ENCODE data around the gene MYCN. TPM values are rescaled to one million over a fixed set of nuclear protein-coding genes. Genes with fewer than 3 reads are reported as not detected.

Gene MYCN
- total and polyA plus RNA-seq, 2 of the 13 experiments (the other 11 are each of a cell fraction or from before 2014, with no cell fraction given) = not detected

GRCh38 chr2:15947431-15947830 is 7.1 kb downstream of the MYCN start:
- Histone ChIP-seq H3K27ac (ENCODE audit: extremely low read length, insufficient read depth, low read length) (no peak overlapping the region), H3K4me2 (ENCODE audit: low read depth, low read length) (no peak overlapping the region), H3K79me2 (ENCODE audit: insufficient read depth, low read length) (no peaks in the 10 kb centered on the region), H3K4me1 (ENCODE audit: insufficient read depth, low read length) (no peaks in the 10 kb centered on the region), H2AFZ (ENCODE audit: low read length) (no peak overlapping the region), H3K4me3 (replicated peaks in 1 of 3; ENCODE audit: insufficient read depth in 1 of 3, low read depth in 2 of 3, low read length in 3 of 3) (no peak overlapping the region), H4K20me1 (ENCODE audit: insufficient read depth, low read length) (no peaks in the 10 kb centered on the region; the same call in 1 of the 2 replicates), H3K27me3 (ENCODE audit: control insufficient read depth in 1 of 2, insufficient read depth in 2 of 2, low read length in 2 of 2) (peaks cover 5 to 25% of the 10 kb centered on the region in 2 experiments; a peak in 4 of 5 replicates), H3K36me3 (replicated peaks in 1 of 2; ENCODE audit: control insufficient read depth in 1 of 2, insufficient read depth in 2 of 2, low read length in 2 of 2) (no peaks in the 10 kb centered on the region), H3K9ac (ENCODE audit: insufficient read depth, low read depth, low read length) (no peak overlapping the region), H3K9me3 (ENCODE audit: low read length) (no peaks in the 10 kb centered on the region)
- TF ChIP-seq ZBTB25 (CRISPR knock-in tag; IDR thresholded peaks at IDR 0.05) (no peak), NPAS2 (CRISPR knock-in tag; IDR thresholded peaks at IDR 0.05; ENCODE audit: borderline replicate concordance) (no peak), ZNF34 (CRISPR knock-in tag; IDR thresholded peaks at IDR 0.05; ENCODE audit: borderline replicate concordance) (no peak), ZBTB7A (CRISPR knock-in tag; IDR thresholded peaks at IDR 0.05) (no peak), TBX2 (CRISPR knock-in tag; IDR thresholded peaks at IDR 0.05; ENCODE audit: borderline replicate concordance) (no peak), ZNF33B (CRISPR knock-in tag; IDR thresholded peaks at IDR 0.05) (no peak), ZMAT3 (CRISPR knock-in tag; conservative IDR thresholded peaks at IDR 0.05) (no peak), ZNF225 (CRISPR knock-in tag; IDR thresholded peaks at IDR 0.05) (no peak), MIXL1 (CRISPR knock-in tag; IDR thresholded peaks at IDR 0.05) (no peak), YEATS4 (CRISPR knock-in tag; IDR thresholded peaks at IDR 0.05; ENCODE audit: borderline replicate concordance) (no peak), FIP1L1 (IDR thresholded peaks at IDR 0.05; ENCODE audit: borderline replicate concordance, insufficient read depth, low read depth, low read length) (no peak), ZNF451 (CRISPR knock-in tag; IDR thresholded peaks at IDR 0.05) (no peak), KAT7 (CRISPR knock-in tag; IDR thresholded peaks at IDR 0.05; ENCODE audit: borderline replicate concordance) (no peak), KMT2B (CRISPR knock-in tag; IDR thresholded peaks at IDR 0.05) (no peak), ZNF772 (CRISPR knock-in tag; IDR thresholded peaks at IDR 0.05) (no peak)
- in situ Hi-C loops (cut with HindIII; ENCODE audit: extremely low pct_ligation_motif_present, low pct_unique_long_range_greater_than_20kb) (loop anchor here (10.0 kb wide), 1 partner anchor 537 kb away; no protein-coding TSS in a partner anchor), intact Hi-C loops (cut with micrococcal nuclease; ENCODE audit: unreplicated experiment) (no loop called here)
- ATAC-seq (no peak), DNase-seq (ENCODE audit: low spot score) (no peak), FAIRE-seq (no peak)
- BruUV-seq (replicated peaks) = no TSS peak
- ChIA-PET POLR2A (no interaction called here), CTCF (ENCODE audit: low intra/inter-chr PET ratio, low total read pairs) (no interaction called here)
- WGBS (ENCODE audit: low lambda C conversion rate) = 14% methylated on average over 2 of the region's 2 CpGs

Data from HepG2 (cell line).